Fibroblast of the aortic adventitia (primary cell): Measurements from ENCODE around the gene RPTN. TPM values are rescaled to one million over a fixed set of nuclear protein-coding genes. Genes with fewer than 3 reads are reported as not detected.
A peak's percentile ranks its signal among the peaks of the same experiment; 100 is the strongest.
"Not testable (repeated sequence)": the region's sequence is repeated elsewhere in the genome, so short reads cannot be mapped to it uniquely, and the experiment has no call there.

ENCODE experiments used
- DNase-seq: peaks from one replicate; pipeline ENCODE4 v3.0.0-alpha.2; 2010; ENCODE audit warnings: low read depth
- H3K4me3 ChIP-seq: 2 replicates; pipeline ENCODE4 v1.5.1; 2011; ENCODE audit warnings: low read depth, mild to moderate bottlenecking, control low read depth, low read length, moderate library complexity
- CTCF ChIP-seq: IDR thresholded peaks from 2 replicates; pipeline ENCODE4 v1.5.1; 2011; ENCODE audit warnings: mild to moderate bottlenecking, low read length, control low read depth, inconsistent platforms; ENCODE audit not compliant: insufficient read depth
- total RNA-seq: library from RNA; depleted of rRNA; stranded (reverse); fragments of >200 nt; gene quantifications from 2 replicates; pipeline ENCODE4 v1.2.3, GENCODE V29; 2012; ENCODE audit warnings: low replicate concordance

Gene RPTN
- total RNA-seq, 1 donor: not detected

- no peak for DNase-seq
- no peak for TF ChIP-seq CTCF
- no peak overlapping the region for H3K4me3 ChIP-seq
Observed at GRCh38 chr1:152148981-152149380, 10.0 kb downstream of the RPTN start.

GRCh38 chr1:152148051-152148450 lies 11.0 kb downstream of the RPTN start:
- no peak for TF ChIP-seq CTCF
- H3K4me3 ChIP-seq: no peak overlapping the region
- no peak for DNase-seq

GRCh38 chr1:152145769-152146168 lies 13.3 kb downstream of the RPTN start:
- no peak overlapping the region for H3K4me3 ChIP-seq
- TF ChIP-seq CTCF: no peak
- no peak for DNase-seq

GRCh38 chr1:152144674-152145183 lies 14.3 kb downstream of the RPTN start:
- DNase-seq, H3K4me3 ChIP-seq: not testable (repeated sequence)

- H3K4me3 ChIP-seq: no peak overlapping the region
- no peak for DNase-seq
- no peak for TF ChIP-seq CTCF
Observed at GRCh38 chr1:152143150-152143887, 15.7 kb downstream of the RPTN start.

- peak; percentile 85 for DNase-seq
- TF ChIP-seq CTCF: peak; percentile 86
- H3K4me3 ChIP-seq: no peak overlapping the region
Observed at GRCh38 chr1:152141971-152142584, 16.9 kb downstream of the RPTN start.

- DNase-seq: no peak
- no peak overlapping the region for H3K4me3 ChIP-seq
- TF ChIP-seq CTCF: no peak
Observed at GRCh38 chr1:152137215-152137614, 21.8 kb downstream of the RPTN start.
